Neural cell (in vitro differentiated cells): Measurements from ENCODE around the gene ZNF195. TPM values are rescaled to one million over a fixed set of nuclear protein-coding genes. Genes with fewer than 3 reads are reported as not detected.

Experiments used
- H2AFZ ChIP-seq: fragments of 200-600, 300-800 bp; sonication (generic), shearing (Covaris generic); 2 replicates; pipeline ENCODE4 v1.6.0; 2014; ENCODE audit warnings: low read depth, mild to moderate bottlenecking, antibody characterized with exemption, low read length, moderate library complexity
- H3F3A ChIP-seq: fragments of 200-600 bp; shearing (Covaris generic); 2 replicates; pipeline ENCODE4 v1.6.1; 2016; ENCODE audit warnings: mild to moderate bottlenecking, moderate library complexity, mixed read lengths, antibody characterized with exemption, low read length; ENCODE audit not compliant: insufficient read depth, poor library complexity, severe bottlenecking
- H3K27ac ChIP-seq: fragments of 200-600, 300-800 bp; sonication (generic), shearing (Covaris generic); 2 replicates; pipeline ENCODE4 v1.5.1; 2014; ENCODE audit warnings: mild to moderate bottlenecking, low read length, moderate library complexity
- H3K27me3 ChIP-seq: fragments of 300-800, 200-600 bp; sonication (generic), shearing (Covaris generic); 2 replicates; pipeline ENCODE4 v1.6.0; 2014; ENCODE audit warnings: mild to moderate bottlenecking, low read depth, low read length, moderate library complexity; ENCODE audit not compliant: insufficient read depth
- H3K36me3 ChIP-seq: fragments of 300-800, 200-600 bp; sonication (generic), shearing (Covaris generic); 2 replicates; pipeline ENCODE4 v1.5.1; 2014; ENCODE audit warnings: mild to moderate bottlenecking, antibody characterized with exemption, low read length, moderate library complexity; ENCODE audit not compliant: insufficient read depth
- H3K4me2 ChIP-seq: fragments of 300-800, 200-600 bp; sonication (generic), shearing (Covaris generic); 2 replicates; pipeline ENCODE4 v1.6.0; 2014; ENCODE audit warnings: mild to moderate bottlenecking, low read length
- H3K4me3 ChIP-seq: fragments of 300-800, 200-600 bp; sonication (generic), shearing (Covaris generic); 2 replicates; pipeline ENCODE4 v1.5.1; 2014; ENCODE audit warnings: mild to moderate bottlenecking, low read length, moderate library complexity
- H3K79me2 ChIP-seq: fragments of 200-600 bp; shearing (Covaris generic); replicated peaks from 2 replicates; pipeline ENCODE4 v1.6.0; 2014; ENCODE audit warnings: mild to moderate bottlenecking, low read length, moderate library complexity; ENCODE audit not compliant: insufficient read depth
- H3K9ac ChIP-seq: fragments of 300-800, 200-600 bp; sonication (generic), shearing (Covaris generic); 2 replicates; pipeline ENCODE4 v1.6.1; 2016; ENCODE audit warnings: mild to moderate bottlenecking, low read length, mixed read lengths
- H3K9me2 ChIP-seq: fragments of 200-600 bp; shearing (Covaris generic); 2 replicates; pipeline ENCODE4 v1.6.1; 2016; ENCODE audit warnings: mild to moderate bottlenecking, low read length, mixed read lengths; ENCODE audit not compliant: insufficient read depth
- H3K9me3 ChIP-seq: fragments of 200-600, 300-800 bp; sonication (generic), shearing (Covaris generic); 2 replicates; pipeline ENCODE4 v1.6.1; 2016; ENCODE audit warnings: mild to moderate bottlenecking, mixed run types, low read length, moderate library complexity, mixed read lengths
- H4K20me1 ChIP-seq: fragments of 200-600 bp; shearing (Covaris generic); 2 replicates; pipeline ENCODE4 v1.6.1; 2016; ENCODE audit warnings: mild to moderate bottlenecking, mixed run types; ENCODE audit not compliant: insufficient read depth
- EP300 ChIP-seq: fragments of 450-650 bp; conservative IDR thresholded peaks from 2 replicates; pipeline ENCODE4 v1.6.1; 2014; ENCODE audit warnings: antibody characterized with exemption, mild to moderate bottlenecking, moderate library complexity; ENCODE audit not compliant: poor library complexity, severe bottlenecking
- EZH2 ChIP-seq: fragments of 200-600, 300-800 bp; shearing (Covaris generic), sonication (generic); IDR thresholded peaks from 2 replicates; pipeline ENCODE4 v1.6.1; 2014; ENCODE audit warnings: antibody characterized with exemption, low read length, borderline replicate concordance, mild to moderate bottlenecking; ENCODE audit not compliant: insufficient read depth, poor library complexity, severe bottlenecking
- MXI1 ChIP-seq: fragments of 450-650 bp; conservative IDR thresholded peaks from 2 replicates; pipeline ENCODE4 v1.6.1; 2014; ENCODE audit warnings: antibody characterized with exemption, mild to moderate bottlenecking; ENCODE audit not compliant: poor library complexity, severe bottlenecking
- POLR2AphosphoS5 ChIP-seq: IDR thresholded peaks from 2 replicates; pipeline ENCODE4 v1.6.1; 2012
- RAD21 ChIP-seq: fragments of 450-650 bp; conservative IDR thresholded peaks from 2 replicates; pipeline ENCODE4 v1.6.1; 2014; ENCODE audit warnings: antibody characterized with exemption, mild to moderate bottlenecking, moderate library complexity
- REST ChIP-seq: IDR thresholded peaks from 2 replicates; pipeline ENCODE4 v1.6.1; 2012; ENCODE audit warnings: borderline replicate concordance
- SMC3 ChIP-seq: fragments of 450-650 bp; conservative IDR thresholded peaks from 2 replicates; pipeline ENCODE4 v1.6.1; 2014; ENCODE audit warnings: antibody characterized with exemption, mild to moderate bottlenecking, moderate library complexity; ENCODE audit not compliant: poor library complexity
- TAF1 ChIP-seq: IDR thresholded peaks from 2 replicates; pipeline ENCODE4 v1.6.1; 2012; ENCODE audit warnings: low read depth
- polyA plus RNA-seq: library from polyadenylated mRNA; depleted of rRNA; stranded (reverse); fragments of >200 nt; gene quantifications from 2 replicates; pipeline ENCODE4 v1.2.3, GENCODE V29; 2014
- TF ChIP-seq, protein P1 (sequence below): fragments of 450-650 bp; IDR thresholded peaks from 2 replicates; pipeline ENCODE4 v1.5.1; 2014; ENCODE audit warnings: antibody characterized with exemption, mild to moderate bottlenecking, moderate library complexity; ENCODE audit not compliant: poor library complexity, severe bottlenecking

Gene ZNF195
- polyA plus RNA-seq, 1 donor from 2014 or later, result 101 TPM

- peaks cover 2% of the 10 kb centered on the region for H3K9me3 ChIP-seq
- no peak overlapping the region for H3K9ac ChIP-seq
- H3F3A ChIP-seq, result no peaks in the 10 kb centered on the region
- TF ChIP-seq EZH2 (no peak), EP300 (no peak), TAF1 (no peak), MXI1 (no peak), SMC3 (no peak), RAD21 (no peak), REST (no peak), POLR2AphosphoS5 (no peak)
- TF ChIP-seq, protein P1, sequence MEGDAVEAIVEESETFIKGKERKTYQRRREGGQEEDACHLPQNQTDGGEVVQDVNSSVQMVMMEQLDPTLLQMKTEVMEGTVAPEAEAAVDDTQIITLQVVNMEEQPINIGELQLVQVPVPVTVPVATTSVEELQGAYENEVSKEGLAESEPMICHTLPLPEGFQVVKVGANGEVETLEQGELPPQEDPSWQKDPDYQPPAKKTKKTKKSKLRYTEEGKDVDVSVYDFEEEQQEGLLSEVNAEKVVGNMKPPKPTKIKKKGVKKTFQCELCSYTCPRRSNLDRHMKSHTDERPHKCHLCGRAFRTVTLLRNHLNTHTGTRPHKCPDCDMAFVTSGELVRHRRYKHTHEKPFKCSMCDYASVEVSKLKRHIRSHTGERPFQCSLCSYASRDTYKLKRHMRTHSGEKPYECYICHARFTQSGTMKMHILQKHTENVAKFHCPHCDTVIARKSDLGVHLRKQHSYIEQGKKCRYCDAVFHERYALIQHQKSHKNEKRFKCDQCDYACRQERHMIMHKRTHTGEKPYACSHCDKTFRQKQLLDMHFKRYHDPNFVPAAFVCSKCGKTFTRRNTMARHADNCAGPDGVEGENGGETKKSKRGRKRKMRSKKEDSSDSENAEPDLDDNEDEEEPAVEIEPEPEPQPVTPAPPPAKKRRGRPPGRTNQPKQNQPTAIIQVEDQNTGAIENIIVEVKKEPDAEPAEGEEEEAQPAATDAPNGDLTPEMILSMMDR, result no peak
- H3K4me2 ChIP-seq, result no peak overlapping the region
- H4K20me1 ChIP-seq, result no peaks in the 10 kb centered on the region
- peaks cover 65% of the 10 kb centered on the region for H3K79me2 ChIP-seq
- H3K36me3 ChIP-seq, result peaks cover 69% of the 10 kb centered on the region
- no peak overlapping the region for H3K27ac ChIP-seq
- H3K9me2 ChIP-seq, result no peaks in the 10 kb centered on the region
- no peaks in the 10 kb centered on the region for H3K27me3 ChIP-seq
- no peak overlapping the region for H3K4me3 ChIP-seq
- no peak overlapping the region for H2AFZ ChIP-seq
Observed at GRCh38 chr11:3368199-3368598, 10.7 kb downstream of the ZNF195 start.

DNA sequence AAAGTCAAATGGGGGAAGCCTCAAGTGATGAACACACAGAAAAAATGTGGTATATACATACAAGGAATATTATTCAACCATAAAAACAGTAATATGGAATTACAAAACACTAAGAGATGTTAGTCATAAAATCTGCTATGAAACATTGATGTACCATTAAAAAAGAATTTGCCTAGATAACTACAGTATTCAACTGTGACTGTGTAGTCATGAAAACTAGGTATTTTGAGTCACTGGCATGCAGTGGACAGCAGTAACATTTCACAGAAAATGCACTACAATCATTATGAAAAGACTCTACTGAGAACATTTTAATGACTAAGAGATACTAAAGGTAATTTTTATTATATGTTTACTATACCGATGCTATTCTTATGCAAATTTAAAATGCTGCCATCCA lies 11.7 kb downstream of the ZNF195 start:
- Histone ChIP-seq H3K36me3 (peaks cover 72% of the 10 kb centered on the region), H3K9me2 (no peaks in the 10 kb centered on the region), H2AFZ (no peak overlapping the region), H3K9me3 (peaks cover 2% of the 10 kb centered on the region), H4K20me1 (no peaks in the 10 kb centered on the region), H3K9ac (no peak overlapping the region), H3K79me2 (peaks cover 61% of the 10 kb centered on the region), H3K27ac (no peak overlapping the region), H3K4me3 (no peak overlapping the region), H3F3A (no peaks in the 10 kb centered on the region), H3K27me3 (no peaks in the 10 kb centered on the region), H3K4me2 (no peak overlapping the region)
- TF ChIP-seq EZH2, result no peak
- TF ChIP-seq EP300, result no peak
